Fibroblast of skin of abdomen (primary cell): Measurements from ENCODE around the gene TAS2R3.

Experiments
- DNase-seq: peaks from one replicate; pipeline ENCODE4 v3.0.0-alpha.2; 2013

TAS2R3 gene

GRCh38 chr7:141785706-141786552 is 22.0 kb downstream of the TAS2R3 start:
- DNase-seq = peak; percentile 37

- no peak for DNase-seq
Measured at GRCh38 chr7:141788296-141788695, 24.4 kb downstream of the TAS2R3 start.

- no peak for DNase-seq
Measured at GRCh38 chr7:141789917-141790316, 26.0 kb downstream of the TAS2R3 start, which contains the start of gene TAS2R5. Gene TAS2R5 (plus strand): TSS chr7:141790217. CDS start chr7:141790362, 145 bp downstream.

- DNase-seq = no peak
Measured at GRCh38 chr7:141792526-141792925, 28.6 kb downstream of the TAS2R3 start.
